ENCODE results near the gene TMEM196.
"Not testable (repeated sequence)": the region's sequence is repeated elsewhere in the genome, so short reads cannot be mapped to it uniquely, and the experiment has no call there.

TMEM196 gene

DNA sequence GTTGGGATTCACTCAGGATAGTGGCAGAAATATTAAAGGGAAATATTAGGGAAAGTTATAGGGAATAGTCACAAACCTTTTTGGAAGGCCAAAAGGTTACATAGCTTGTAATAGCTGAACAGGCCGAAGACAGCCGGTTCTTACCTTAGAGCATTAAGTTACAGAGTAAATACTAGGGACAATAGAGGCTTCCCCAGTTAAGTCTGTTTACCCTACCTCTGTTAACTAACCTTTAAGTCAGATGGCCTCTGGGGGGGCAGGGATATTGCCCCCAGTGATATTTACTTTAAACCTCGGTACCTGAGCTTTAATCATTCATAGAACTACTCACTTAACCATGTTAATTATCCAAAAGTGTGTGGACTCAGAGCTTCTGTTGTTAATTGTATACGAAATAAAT lies 71.9 kb downstream of the TMEM196 start:
- no peaks in the 10 kb centered on the region for H3K36me3 ChIP-seq (ENCODE audit: control insufficient read depth, insufficient read depth, low read length)
- H3K27me3 ChIP-seq (ENCODE audit: control insufficient read depth, insufficient read depth, low read length): no peaks in the 10 kb centered on the region
- H3K9ac ChIP-seq (ENCODE audit: low read length): no peak overlapping the region
- H3K4me1 ChIP-seq (ENCODE audit: control insufficient read depth, insufficient read depth, low read length): no peaks in the 10 kb centered on the region
- H3K9me3 ChIP-seq (ENCODE audit: control insufficient read depth, low read length): no peaks in the 10 kb centered on the region
- H3K4me3 ChIP-seq (ENCODE audit: low read length): no peak overlapping the region

DNA sequence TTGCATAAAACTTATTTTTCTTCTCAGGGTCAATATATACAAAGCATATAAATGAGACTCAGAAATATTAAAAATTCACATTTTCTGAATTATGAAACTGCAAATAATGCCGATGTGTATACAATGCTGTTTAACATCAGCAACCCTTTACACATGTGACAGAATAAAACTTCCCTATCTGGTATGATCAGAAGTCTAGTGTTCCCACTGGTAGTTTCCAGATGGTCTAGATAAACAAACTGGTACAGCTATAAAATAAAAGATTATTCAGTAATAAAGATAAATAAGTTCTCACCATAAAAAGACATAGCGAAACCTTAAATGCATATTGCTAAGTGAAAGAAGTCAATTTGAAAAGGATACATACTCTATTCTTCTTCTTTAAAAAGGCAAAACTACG lies 72.5 kb downstream of the TMEM196 start:
- H3K4me3 ChIP-seq (ENCODE audit: low read length): no peak overlapping the region
- H3K27me3 ChIP-seq (ENCODE audit: control insufficient read depth, insufficient read depth, low read length): no peaks in the 10 kb centered on the region
- no peak overlapping the region for H3K9ac ChIP-seq (ENCODE audit: low read length)
- H3K9me3 ChIP-seq (ENCODE audit: control insufficient read depth, low read length): no peaks in the 10 kb centered on the region
- no peaks in the 10 kb centered on the region for H3K4me1 ChIP-seq (ENCODE audit: control insufficient read depth, insufficient read depth, low read length)
- no peaks in the 10 kb centered on the region for H3K36me3 ChIP-seq (ENCODE audit: control insufficient read depth, insufficient read depth, low read length)

DNA sequence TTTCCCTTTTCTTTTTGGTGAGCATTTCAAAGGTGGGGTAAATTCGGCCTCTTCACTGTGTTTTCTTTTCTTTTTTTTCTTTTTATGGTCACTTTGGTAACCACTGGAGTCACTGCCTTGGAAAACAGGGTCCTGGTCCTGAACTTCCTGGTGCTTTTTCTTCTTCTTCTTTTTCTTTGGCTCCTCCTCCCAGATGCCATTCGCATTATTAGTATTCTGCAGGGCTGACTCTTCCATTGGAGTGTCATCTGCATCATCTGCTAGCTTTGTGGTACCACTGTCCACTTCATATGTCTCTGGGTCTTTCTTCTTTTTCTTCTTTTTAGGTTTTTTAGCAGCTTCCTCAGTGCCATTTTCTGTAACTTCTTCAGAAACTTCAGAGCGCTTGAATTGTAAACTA lies 75.1 kb downstream of the TMEM196 start:
- Histone ChIP-seq H3K4me1 (ENCODE audit: control insufficient read depth, insufficient read depth, low read length) (no peaks in the 10 kb centered on the region), H3K36me3 (ENCODE audit: control insufficient read depth, insufficient read depth, low read length) (no peaks in the 10 kb centered on the region), H3K27me3 (ENCODE audit: control insufficient read depth, insufficient read depth, low read length) (no peaks in the 10 kb centered on the region), H3K9ac (ENCODE audit: low read length) (no peak overlapping the region), H3K9me3 (ENCODE audit: control insufficient read depth, low read length) (no peaks in the 10 kb centered on the region), H3K4me3 (ENCODE audit: low read length) (no peak overlapping the region)

DNA sequence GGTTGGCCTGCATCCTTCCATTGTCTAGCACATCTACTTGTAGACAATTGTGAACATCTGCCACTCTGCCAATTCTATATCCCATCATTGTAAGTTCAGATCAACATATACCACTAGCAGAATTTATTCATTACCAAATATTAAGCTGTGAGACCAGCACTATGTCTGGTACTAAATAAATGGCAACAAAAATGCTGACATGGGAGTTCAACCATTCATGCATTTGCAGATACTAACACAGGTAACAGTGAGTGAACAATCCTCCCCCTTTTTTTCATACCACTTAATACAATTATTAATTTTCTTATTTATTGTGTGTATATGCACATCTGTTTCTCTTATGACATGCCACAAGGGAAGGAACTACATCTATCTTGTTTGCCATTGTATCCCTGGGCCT lies 76.5 kb downstream of the TMEM196 start:
- Histone ChIP-seq H3K4me1 (ENCODE audit: control insufficient read depth, insufficient read depth, low read length) (no peaks in the 10 kb centered on the region), H3K9me3 (ENCODE audit: control insufficient read depth, low read length) (no peaks in the 10 kb centered on the region), H3K36me3 (ENCODE audit: control insufficient read depth, insufficient read depth, low read length) (no peaks in the 10 kb centered on the region)

DNA sequence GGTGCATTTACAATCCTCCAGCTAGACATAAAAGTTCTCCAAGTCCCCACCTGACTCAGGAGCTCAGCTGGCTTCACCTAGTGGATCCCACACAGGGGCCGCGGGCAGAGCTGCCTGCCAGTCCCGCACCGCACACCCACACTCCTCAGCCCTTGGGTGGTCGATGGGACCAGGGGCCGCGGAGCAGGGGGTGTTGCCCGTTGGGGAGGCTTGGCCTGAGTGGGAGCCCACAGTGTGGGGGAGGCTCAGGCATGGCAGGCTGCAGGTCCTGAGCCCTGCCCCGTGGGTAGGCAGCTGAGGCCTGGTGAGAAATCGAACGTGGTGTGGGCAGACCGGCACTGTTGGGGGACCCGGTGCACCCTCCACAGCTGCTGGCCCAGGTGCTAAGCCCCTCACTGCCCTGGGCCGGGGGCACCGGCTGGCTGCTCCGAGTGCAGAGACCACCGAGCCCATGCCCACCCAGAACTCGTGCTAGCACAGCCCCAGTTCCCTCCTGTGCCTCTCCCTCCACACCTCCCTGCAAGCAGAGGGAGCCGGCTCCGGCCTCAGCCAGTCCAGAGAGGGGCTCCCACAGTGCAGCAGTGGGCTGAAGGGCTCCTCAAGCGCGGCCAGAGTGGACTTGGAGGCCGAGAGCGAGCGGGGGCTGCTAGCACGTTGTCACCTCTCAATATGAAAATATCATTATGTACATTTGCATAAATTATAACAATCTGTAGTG lies 81.1 kb downstream of the TMEM196 start:
- Histone ChIP-seq H3K9ac (ENCODE audit: low read length) (no peak overlapping the region), H3K9me3 (ENCODE audit: control insufficient read depth, low read length) (no peaks in the 10 kb centered on the region), H3K36me3 (ENCODE audit: control insufficient read depth, insufficient read depth, low read length) (no peaks in the 10 kb centered on the region), H3K27me3 (ENCODE audit: control insufficient read depth, insufficient read depth, low read length) (no peaks in the 10 kb centered on the region), H3K4me3 (ENCODE audit: low read length) (no peak overlapping the region), H3K4me1 (ENCODE audit: control insufficient read depth, insufficient read depth, low read length) (no peaks in the 10 kb centered on the region)

More for the DNA sequence above, 76.5 kb downstream of the TMEM196 start:
- no peaks in the 10 kb centered on the region for H3K27me3 ChIP-seq (ENCODE audit: control insufficient read depth, insufficient read depth, low read length)
- H3K4me3 ChIP-seq (ENCODE audit: low read length): no peak overlapping the region
- no peak overlapping the region for H3K9ac ChIP-seq (ENCODE audit: low read length)

DNA sequence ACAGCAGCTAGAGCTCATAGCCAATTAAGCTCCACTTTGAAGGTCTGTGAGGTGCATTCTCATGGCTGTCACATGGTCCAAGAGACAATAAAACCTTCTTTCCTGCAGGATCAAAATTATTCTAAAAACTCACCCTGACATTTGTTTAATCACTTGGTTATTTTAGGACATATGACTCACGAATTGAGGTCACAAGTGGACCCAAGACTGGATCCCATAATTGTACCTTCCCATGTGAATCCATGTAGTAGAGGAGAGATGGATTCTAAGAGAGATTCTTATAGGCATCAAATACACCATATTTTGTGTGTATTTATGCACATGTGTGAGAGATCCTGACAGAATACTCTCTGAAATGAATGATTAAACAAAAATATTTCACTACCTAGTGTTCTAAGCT lies 82.7 kb downstream of the TMEM196 start:
- H3K9ac ChIP-seq (ENCODE audit: low read length): no peak overlapping the region
- H3K9me3 ChIP-seq (ENCODE audit: control insufficient read depth, low read length): no peaks in the 10 kb centered on the region
- no peaks in the 10 kb centered on the region for H3K27me3 ChIP-seq (ENCODE audit: control insufficient read depth, insufficient read depth, low read length)
- H3K4me1 ChIP-seq (ENCODE audit: control insufficient read depth, insufficient read depth, low read length): no peaks in the 10 kb centered on the region
- H3K4me3 ChIP-seq (ENCODE audit: low read length): no peak overlapping the region
- no peaks in the 10 kb centered on the region for H3K36me3 ChIP-seq (ENCODE audit: control insufficient read depth, insufficient read depth, low read length)

DNA sequence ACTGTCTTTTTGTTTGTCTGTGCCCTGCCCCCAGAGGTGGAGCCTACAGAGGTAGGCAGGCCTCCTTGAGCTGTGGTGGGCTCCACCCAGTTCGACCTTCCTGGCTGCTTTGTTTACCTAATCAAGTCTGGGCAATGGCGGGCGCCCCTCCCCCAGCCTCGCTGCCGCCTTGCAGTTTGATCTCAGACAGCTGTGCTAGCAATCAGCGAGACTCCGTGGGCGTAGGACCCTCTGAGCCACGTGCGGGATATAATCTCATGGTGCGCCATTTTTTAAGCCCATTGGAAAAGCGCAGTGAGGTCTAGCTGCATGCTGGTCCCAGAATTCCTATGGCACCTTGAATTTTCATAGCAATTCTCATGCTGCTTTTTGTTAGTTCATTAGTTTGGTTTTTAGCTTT lies 84.3 kb downstream of the TMEM196 start:
- H3K36me3 ChIP-seq (ENCODE audit: control insufficient read depth, insufficient read depth, low read length); H3K9ac ChIP-seq (ENCODE audit: low read length); H3K4me1 ChIP-seq (ENCODE audit: control insufficient read depth, insufficient read depth, low read length); H3K4me3 ChIP-seq (ENCODE audit: low read length); H3K9me3 ChIP-seq (ENCODE audit: control insufficient read depth, low read length); H3K27me3 ChIP-seq (ENCODE audit: control insufficient read depth, insufficient read depth, low read length): not testable (repeated sequence)

DNA sequence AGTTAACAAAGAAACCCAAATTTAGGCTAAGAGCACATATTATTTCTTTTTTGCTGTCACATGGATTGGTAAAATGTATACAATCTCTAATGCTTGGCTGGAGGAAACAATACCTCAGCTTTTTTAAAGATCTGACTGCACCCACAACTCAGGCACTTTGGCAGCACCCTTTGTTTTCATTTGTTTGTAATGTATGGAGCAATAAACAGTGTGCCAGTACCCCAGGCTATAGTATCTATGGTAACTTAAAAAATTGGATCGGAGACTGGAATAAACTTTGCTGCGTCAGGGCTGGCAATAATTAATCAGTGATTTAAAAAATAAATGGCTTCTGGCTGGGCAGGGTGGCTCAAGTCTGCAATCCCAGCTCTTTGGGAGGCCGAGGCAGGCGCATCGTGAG lies 91.8 kb downstream of the TMEM196 start:
- no peak overlapping the region for H3K9ac ChIP-seq (ENCODE audit: low read length)
- H3K4me1 ChIP-seq (ENCODE audit: control insufficient read depth, insufficient read depth, low read length): no peaks in the 10 kb centered on the region
- no peak overlapping the region for H3K4me3 ChIP-seq (ENCODE audit: low read length)
- H3K9me3 ChIP-seq (ENCODE audit: control insufficient read depth, low read length): no peaks in the 10 kb centered on the region
- H3K27me3 ChIP-seq (ENCODE audit: control insufficient read depth, insufficient read depth, low read length): no peaks in the 10 kb centered on the region
- no peaks in the 10 kb centered on the region for H3K36me3 ChIP-seq (ENCODE audit: control insufficient read depth, insufficient read depth, low read length)

DNA sequence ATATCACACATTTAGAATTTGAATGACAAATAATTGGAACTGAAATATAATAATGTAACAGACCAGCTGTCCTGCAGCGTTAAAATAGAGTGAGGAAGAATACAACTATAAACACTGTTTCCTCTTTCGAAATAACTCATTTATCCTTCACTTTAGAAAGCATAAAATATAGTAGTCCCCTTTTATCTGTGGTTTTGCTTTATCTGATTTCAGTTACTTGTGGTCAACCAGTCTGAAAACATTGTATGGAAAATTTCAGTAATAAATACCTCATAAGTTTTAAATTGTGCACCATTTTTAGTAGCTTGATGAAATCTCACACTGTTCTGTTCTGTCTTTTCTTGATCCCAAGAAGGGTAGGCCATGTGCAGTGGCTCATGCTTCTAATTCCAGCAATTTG lies 96.2 kb downstream of the TMEM196 start:
- no peak overlapping the region for H3K4me3 ChIP-seq (ENCODE audit: low read length)
- H3K9me3 ChIP-seq (ENCODE audit: control insufficient read depth, low read length): no peaks in the 10 kb centered on the region
- H3K4me1 ChIP-seq (ENCODE audit: control insufficient read depth, insufficient read depth, low read length): no peaks in the 10 kb centered on the region
- no peaks in the 10 kb centered on the region for H3K27me3 ChIP-seq (ENCODE audit: control insufficient read depth, insufficient read depth, low read length)
- H3K9ac ChIP-seq (ENCODE audit: low read length): no peak overlapping the region
- H3K36me3 ChIP-seq (ENCODE audit: control insufficient read depth, insufficient read depth, low read length): no peaks in the 10 kb centered on the region

DNA sequence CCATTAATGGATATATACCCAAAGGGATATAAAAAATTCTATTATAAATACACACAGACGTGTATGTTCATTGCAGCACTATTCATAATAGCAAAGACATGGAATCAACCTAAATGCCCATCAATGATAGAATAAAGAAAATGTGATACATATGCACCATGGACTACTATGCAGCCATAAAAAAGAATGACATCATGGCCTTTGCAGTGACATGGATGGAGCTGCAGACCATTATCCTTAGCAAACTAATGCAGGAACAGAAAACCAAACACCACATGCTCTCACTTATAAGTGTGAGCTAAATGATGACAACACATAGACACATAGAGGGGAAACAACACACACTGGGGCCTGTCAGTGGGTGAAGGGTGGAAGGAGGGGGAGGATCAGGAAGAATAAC lies 97.6 kb downstream of the TMEM196 start:
- H3K36me3 ChIP-seq (ENCODE audit: control insufficient read depth, insufficient read depth, low read length): no peaks in the 10 kb centered on the region

DNA sequence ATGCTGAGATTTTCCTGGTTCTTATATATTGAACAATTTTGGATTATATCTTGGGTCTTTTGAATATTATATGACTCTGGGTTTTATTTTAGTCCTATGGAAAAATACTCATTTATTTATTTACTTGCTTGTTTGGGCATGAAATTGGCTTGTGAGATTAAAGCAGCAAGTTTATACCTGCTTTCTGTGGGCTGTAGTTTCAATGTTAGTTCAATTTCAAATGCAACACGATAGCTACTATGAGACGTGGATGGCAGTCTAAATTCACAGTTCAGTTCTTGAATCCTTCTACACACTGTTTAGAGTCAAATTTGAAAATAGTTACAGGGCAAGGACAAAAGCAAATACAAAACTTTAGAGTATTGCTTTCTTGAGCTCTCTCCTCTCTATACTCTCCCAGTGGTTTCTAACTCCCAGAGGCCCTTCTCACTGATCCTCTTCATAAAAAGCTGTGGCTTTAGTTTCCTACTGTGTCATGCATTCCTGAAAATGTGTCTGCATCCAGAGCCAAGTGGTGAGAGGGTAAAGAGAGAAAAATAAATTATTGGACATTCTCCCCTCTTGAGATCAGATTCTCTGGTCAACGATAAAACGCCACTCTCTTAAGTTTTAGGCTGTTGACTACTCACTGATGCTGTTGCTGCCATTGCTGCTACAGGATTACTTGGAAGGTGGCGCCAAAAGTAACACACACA lies 99.0 kb downstream of the TMEM196 start:
- Histone ChIP-seq H3K9me3 (ENCODE audit: control insufficient read depth, low read length) (no peaks in the 10 kb centered on the region), H3K36me3 (ENCODE audit: control insufficient read depth, insufficient read depth, low read length) (no peaks in the 10 kb centered on the region), H3K4me3 (ENCODE audit: low read length) (no peak overlapping the region), H3K4me1 (ENCODE audit: control insufficient read depth, insufficient read depth, low read length) (no peaks in the 10 kb centered on the region), H3K27me3 (ENCODE audit: control insufficient read depth, insufficient read depth, low read length) (no peaks in the 10 kb centered on the region), H3K9ac (ENCODE audit: low read length) (no peak overlapping the region)

More for the DNA sequence above, 97.6 kb downstream of the TMEM196 start:
- H3K9ac ChIP-seq (ENCODE audit: low read length): no peak overlapping the region
- H3K4me1 ChIP-seq (ENCODE audit: control insufficient read depth, insufficient read depth, low read length): no peaks in the 10 kb centered on the region
- no peaks in the 10 kb centered on the region for H3K9me3 ChIP-seq (ENCODE audit: control insufficient read depth, low read length)
- H3K27me3 ChIP-seq (ENCODE audit: control insufficient read depth, insufficient read depth, low read length): no peaks in the 10 kb centered on the region
- H3K4me3 ChIP-seq (ENCODE audit: low read length): no peak overlapping the region

DNA sequence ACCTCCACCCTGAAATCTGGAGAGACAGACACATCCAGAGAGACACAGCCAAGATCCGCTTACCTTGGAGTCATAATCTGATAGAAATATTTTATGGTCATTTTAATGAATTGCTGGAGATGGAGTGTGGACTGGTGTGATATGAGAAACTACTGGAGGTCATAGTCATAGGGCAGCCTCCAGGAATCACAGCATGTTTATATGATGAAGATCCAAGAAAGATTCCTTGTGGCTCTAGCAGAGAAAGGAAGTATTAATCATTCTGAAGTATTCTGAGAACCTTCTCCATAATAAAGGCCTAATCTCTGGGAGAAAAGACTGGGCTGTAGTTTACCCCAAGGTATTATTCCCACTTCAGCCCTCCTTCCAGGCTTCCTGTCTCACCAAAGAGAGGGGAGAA lies 102.6 kb downstream of the TMEM196 start:
- Histone ChIP-seq H3K4me3 (ENCODE audit: low read length) (no peak overlapping the region), H3K4me1 (ENCODE audit: control insufficient read depth, insufficient read depth, low read length) (no peaks in the 10 kb centered on the region), H3K36me3 (ENCODE audit: control insufficient read depth, insufficient read depth, low read length) (no peaks in the 10 kb centered on the region), H3K9me3 (ENCODE audit: control insufficient read depth, low read length) (no peaks in the 10 kb centered on the region), H3K27me3 (ENCODE audit: control insufficient read depth, insufficient read depth, low read length) (no peaks in the 10 kb centered on the region), H3K9ac (ENCODE audit: low read length) (no peak overlapping the region)

Data from mucosa of stomach (tissue), 1 donor.